Mesodermal cell (in vitro differentiated cells): ENCODE measurements around the gene ZMYM3.

Experiments used
- H3K27ac ChIP-seq: 2 replicates; pipeline ENCODE4 v1.7.0; 2013; ENCODE audit warnings: mild to moderate bottlenecking, low read depth, low read length, moderate library complexity; ENCODE audit not compliant: severe bottlenecking
- H3K36me3 ChIP-seq: 2 replicates; pipeline ENCODE4 v1.7.1; 2013; ENCODE audit warnings: mild to moderate bottlenecking, low read length, moderate library complexity; ENCODE audit not compliant: control insufficient read depth, insufficient read depth
- H3K4me1 ChIP-seq: one replicate; pipeline ENCODE4 v1.7.1; 2013; ENCODE audit warnings: mild to moderate bottlenecking, low read length; ENCODE audit not compliant: insufficient read depth, control insufficient read depth, poor library complexity, severe bottlenecking
- H3K4me3 ChIP-seq: 2 replicates; pipeline ENCODE4 v1.7.0; 2013; ENCODE audit warnings: low read length, control low read depth, mild to moderate bottlenecking; ENCODE audit not compliant: insufficient read depth, poor library complexity, severe bottlenecking; ENCODE audit errors: extremely low read depth
- H3K9me3 ChIP-seq: 2 replicates; pipeline ENCODE4 v1.7.1; 2013; ENCODE audit warnings: mild to moderate bottlenecking, low read length, moderate library complexity; ENCODE audit not compliant: control insufficient read depth
- WGBS, 2 experiments: methylation state at CpG; one replicate each; pipeline ENCODE4 v1.1.5; 2013; ENCODE audit warnings: missing lambda C conversion rate in 2 of 2; ENCODE audit not compliant: insufficient coverage in 2 of 2; 5-methylcytosine and 5-hydroxymethylcytosine counted together

Gene ZMYM3

GRCh38 chrX:71225676-71226075 is 28.3 kb downstream of the ZMYM3 start:
- Histone ChIP-seq H3K27ac (no peak overlapping the region), H3K9me3 (no peaks in the 10 kb centered on the region), H3K36me3 (no peaks in the 10 kb centered on the region), H3K4me3 (no peak overlapping the region), H3K4me1 (no peaks in the 10 kb centered on the region)
- WGBS, 2 experiments, result 33 to 64% methylated on average over 3 of the region's 5 CpGs

DNA sequence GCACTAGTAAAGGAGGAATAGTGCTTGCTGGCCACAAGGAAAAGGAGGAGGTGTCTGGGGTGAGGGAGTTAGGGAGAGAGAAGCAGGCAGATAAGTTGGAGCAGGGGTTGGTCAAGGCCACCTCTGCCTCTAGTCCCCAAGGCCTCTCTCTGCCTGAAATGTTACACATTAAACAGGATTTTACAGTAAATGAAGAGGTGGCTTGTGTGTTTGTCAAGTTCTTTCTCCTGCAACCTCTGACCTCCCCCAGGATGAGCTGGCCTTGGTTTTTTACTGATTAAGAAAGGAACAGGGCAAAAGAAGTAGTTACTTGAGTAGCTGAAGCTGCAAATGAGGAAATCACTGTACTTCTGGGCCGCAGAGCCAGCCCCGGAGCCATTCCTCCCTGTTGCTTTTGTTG is 28.9 kb downstream of the ZMYM3 start:
- no peaks in the 10 kb centered on the region for H3K9me3 ChIP-seq
- H3K4me1 ChIP-seq, result no peaks in the 10 kb centered on the region
- no peaks in the 10 kb centered on the region for H3K36me3 ChIP-seq
- H3K4me3 ChIP-seq, result no peak overlapping the region
- no peak overlapping the region for H3K27ac ChIP-seq
- WGBS, 2 experiments, result no CpG with 5 or more reads among the region's 2 CpGs

GRCh38 chrX:71224098-71224708 is 29.7 kb downstream of the ZMYM3 start:
- no peaks in the 10 kb centered on the region for H3K36me3 ChIP-seq
- H3K4me1 ChIP-seq, result no peaks in the 10 kb centered on the region
- H3K4me3 ChIP-seq, result no peak overlapping the region
- no peak overlapping the region for H3K27ac ChIP-seq
- 97 to 100% methylated on average over 1 to 16 of the region's 32 CpGs for WGBS, 2 experiments
- H3K9me3 ChIP-seq, result no peaks in the 10 kb centered on the region

DNA sequence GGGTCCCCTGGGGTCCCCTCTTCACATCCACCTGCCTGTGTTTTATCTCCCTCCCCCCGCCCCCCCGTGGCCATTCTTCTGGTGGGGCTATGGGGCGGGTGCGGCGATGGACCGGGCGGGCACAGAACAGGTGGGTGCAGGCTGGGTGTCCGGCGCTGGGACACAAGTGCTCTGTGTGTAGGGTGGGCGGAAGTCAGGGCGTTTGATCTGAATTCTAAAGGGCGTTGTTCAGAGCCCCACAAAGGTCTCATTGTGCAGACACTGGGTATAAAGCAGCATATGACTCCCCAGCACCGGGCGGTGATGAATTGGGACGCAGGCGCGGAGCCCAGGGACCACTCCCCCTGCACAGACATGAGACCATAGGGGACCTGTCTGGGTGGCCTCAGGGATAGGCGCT is 31.0 kb downstream of the ZMYM3 start, which contains the start of gene GJB1:
GJB1 (plus strand) TSS at position 296 of the 400 bp plus-strand sequence. CDS start 484 bp downstream, outside the sequence.
- WGBS, 2 experiments, result 89% methylated on average over 7 of the region's 18 CpGs; no CpG with 5 or more reads in 1 of the 2 experiments
- H3K9me3 ChIP-seq, result no peaks in the 10 kb centered on the region
- H3K4me3 ChIP-seq, result no peak within 1 kb of the TSS
- H3K36me3 ChIP-seq, result no peaks in the 10 kb centered on the region
- H3K4me1 ChIP-seq, result no peaks in the 10 kb centered on the region
- H3K27ac ChIP-seq, result no peak within 1 kb of the TSS

- Histone ChIP-seq H3K4me3 (no peak overlapping the region), H3K4me1 (no peaks in the 10 kb centered on the region), H3K27ac (no peak overlapping the region), H3K9me3 (no peaks in the 10 kb centered on the region), H3K36me3 (no peaks in the 10 kb centered on the region)
- 100% methylated on average over 1 of the region's 1 CpG; no CpG with 5 or more reads in 1 of the 2 experiments for WGBS, 2 experiments
Measured at GRCh38 chrX:71221145-71221544, 32.8 kb downstream of the ZMYM3 start.

DNA sequence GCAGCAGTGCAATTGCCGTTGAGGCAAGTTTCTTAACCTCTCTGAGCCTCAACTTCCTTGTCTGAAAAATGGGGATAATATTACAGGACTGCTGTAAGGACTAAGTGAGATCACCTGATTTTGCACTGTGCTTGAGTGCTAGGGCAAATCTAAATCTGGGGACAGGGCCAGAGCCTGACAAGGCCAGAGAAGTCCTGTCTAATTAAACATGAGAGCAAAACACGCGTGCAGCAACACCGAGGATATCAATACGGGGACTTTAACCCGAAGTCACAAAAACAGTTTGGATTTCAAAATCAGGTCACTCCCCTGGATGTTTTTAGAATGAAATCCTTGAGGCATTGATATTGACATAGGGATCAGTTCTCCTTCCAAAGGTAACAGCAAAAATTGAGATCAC is 36.6 kb downstream of the ZMYM3 start:
- Histone ChIP-seq H3K4me1 (no peaks in the 10 kb centered on the region), H3K36me3 (no peaks in the 10 kb centered on the region), H3K9me3 (no peaks in the 10 kb centered on the region), H3K4me3 (no peak overlapping the region), H3K27ac (no peak overlapping the region)
- 96 to 100% methylated on average over 4 to 5 of the region's 6 CpGs for WGBS, 2 experiments

- H3K4me3 ChIP-seq, result no peak overlapping the region
- no peaks in the 10 kb centered on the region for H3K36me3 ChIP-seq
- no peak overlapping the region for H3K27ac ChIP-seq
- 84 to 100% methylated on average over 1 to 4 of the region's 6 CpGs for WGBS, 2 experiments
- no peaks in the 10 kb centered on the region for H3K9me3 ChIP-seq
- no peaks in the 10 kb centered on the region for H3K4me1 ChIP-seq
Measured at GRCh38 chrX:71216485-71216884, 37.5 kb downstream of the ZMYM3 start.

DNA sequence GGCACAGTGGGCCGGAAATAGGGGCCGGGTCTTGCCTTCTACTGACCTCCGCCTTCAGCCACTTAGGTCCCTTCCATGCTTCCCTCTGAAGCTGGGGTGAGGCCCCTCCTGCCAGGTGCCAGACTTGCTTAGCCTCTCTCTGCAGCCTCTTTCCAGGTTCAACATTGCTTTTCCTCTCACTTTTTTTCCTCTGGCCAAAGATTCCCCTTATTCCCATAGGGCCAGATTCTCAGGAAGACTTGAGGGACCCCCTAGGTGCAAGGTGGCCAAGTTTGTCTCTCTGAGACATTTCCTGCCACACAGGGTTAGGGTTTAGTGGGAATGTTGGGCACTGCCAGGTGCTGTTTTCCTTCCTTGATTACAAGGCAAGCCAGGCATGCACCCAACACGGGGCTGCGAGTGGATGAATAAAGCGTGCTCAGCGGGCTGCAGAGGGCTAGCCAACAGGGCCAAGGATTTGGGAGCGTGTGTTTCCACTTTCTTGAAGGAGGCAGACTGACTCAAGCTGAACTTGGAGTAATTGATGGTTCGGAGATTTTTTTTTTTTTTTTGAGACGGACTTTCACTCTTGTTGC is 38.5 kb downstream of the ZMYM3 start:
- Histone ChIP-seq H3K9me3 (no peaks in the 10 kb centered on the region), H3K4me1 (no peaks in the 10 kb centered on the region), H3K27ac (no peak overlapping the region), H3K4me3 (no peak overlapping the region), H3K36me3 (no peaks in the 10 kb centered on the region)
- 95 to 98% methylated on average over 7 to 8 of the region's 10 CpGs for WGBS, 2 experiments

- Histone ChIP-seq H3K4me1 (no peaks in the 10 kb centered on the region), H3K9me3 (no peaks in the 10 kb centered on the region), H3K36me3 (no peaks in the 10 kb centered on the region), H3K27ac (no peak overlapping the region), H3K4me3 (no peak overlapping the region)
- WGBS, 2 experiments, result 89% methylated on average over 4 of the region's 5 CpGs; no CpG with 5 or more reads in 1 of the 2 experiments
Measured at GRCh38 chrX:71214604-71215337, 39.2 kb downstream of the ZMYM3 start.

DNA sequence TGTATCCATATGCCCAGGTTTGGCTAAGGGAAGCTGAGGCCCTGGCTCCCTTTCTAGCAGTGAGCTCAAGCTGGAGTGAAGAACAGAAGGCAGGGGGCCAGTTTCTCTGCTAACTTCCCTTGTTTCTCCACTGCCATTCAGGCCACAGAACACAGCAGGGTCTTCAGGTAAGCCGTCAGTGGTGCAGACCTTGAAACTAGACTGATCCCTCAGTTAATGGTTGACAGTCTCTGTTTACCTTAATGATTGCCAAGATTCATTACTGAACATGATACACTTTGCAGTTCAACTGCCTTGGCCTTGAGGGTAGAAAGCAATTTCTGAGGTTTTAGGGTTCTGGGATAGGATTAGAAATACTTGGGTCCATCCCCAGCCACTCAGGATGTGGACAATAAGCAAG is 39.8 kb downstream of the ZMYM3 start:
- Histone ChIP-seq H3K36me3 (no peaks in the 10 kb centered on the region), H3K4me3 (no peak overlapping the region), H3K4me1 (no peaks in the 10 kb centered on the region), H3K9me3 (no peaks in the 10 kb centered on the region), H3K27ac (no peak overlapping the region)
- WGBS, 2 experiments, result 83 to 100% methylated on average over 1 of the region's 1 CpG

- WGBS, 2 experiments, result 78 to 100% methylated on average over 2 to 3 of the region's 5 CpGs
- Histone ChIP-seq H3K9me3 (no peaks in the 10 kb centered on the region), H3K4me3 (no peak overlapping the region), H3K36me3 (no peaks in the 10 kb centered on the region), H3K27ac (no peak overlapping the region), H3K4me1 (no peaks in the 10 kb centered on the region)
Measured at GRCh38 chrX:71212536-71212935, 41.4 kb downstream of the ZMYM3 start.
